Fibroblast of skin of left biceps (primary cell): ENCODE results near the gene TIMM17A.
"Not testable (repeated sequence)": the region's sequence is repeated elsewhere in the genome, so short reads cannot be mapped to it uniquely, and the experiment has no call there.

Experiments used
- DNase-seq, 2 experiments: peaks; one replicate each; pipeline ENCODE4 v3.0.0-alpha.2; 2013; ENCODE audit warnings: low read depth in 2 of 2

TIMM17A gene

DNA sequence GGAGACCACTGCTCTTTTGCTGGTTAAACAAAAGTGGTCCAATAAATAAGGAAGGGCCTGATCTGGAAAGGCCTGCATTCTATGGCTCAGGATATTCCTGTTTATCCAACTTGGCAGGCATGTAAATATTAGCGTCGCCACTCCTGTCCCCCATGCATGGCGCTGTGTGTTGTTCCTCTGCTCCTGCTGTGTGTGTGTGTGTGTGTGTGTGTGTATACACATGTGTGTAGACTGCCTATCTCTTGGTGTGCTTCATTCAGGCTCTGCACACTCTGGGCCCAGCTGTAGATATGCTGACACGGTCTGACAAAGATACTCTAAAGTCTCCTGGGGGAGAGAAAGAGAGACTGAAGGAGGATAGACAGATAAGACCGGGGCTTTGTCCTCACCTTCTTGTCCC is 15.7 kb upstream of the TIMM17A start:
- no peak for DNase-seq

DNA sequence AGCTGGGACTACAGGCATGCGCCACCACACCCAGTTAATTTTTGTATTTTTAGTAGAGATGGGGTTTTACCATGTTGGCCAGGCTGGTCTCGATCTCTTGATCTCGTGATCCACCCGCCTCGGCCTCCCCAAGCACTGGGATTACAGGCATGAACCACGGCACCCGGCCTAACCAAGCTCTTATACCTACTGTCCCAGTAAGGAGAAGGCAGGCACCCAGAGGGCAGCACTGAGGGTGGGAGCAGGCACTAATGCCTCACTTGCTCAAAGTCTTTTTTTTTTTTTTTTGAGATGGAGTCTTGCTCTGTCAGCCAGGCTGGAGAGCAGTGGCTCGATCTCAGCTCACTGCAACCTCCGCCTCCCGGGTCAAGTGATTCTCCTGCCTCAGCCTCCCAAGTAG is 15.0 kb upstream of the TIMM17A start:
- DNase-seq, result not testable (repeated sequence)

DNA sequence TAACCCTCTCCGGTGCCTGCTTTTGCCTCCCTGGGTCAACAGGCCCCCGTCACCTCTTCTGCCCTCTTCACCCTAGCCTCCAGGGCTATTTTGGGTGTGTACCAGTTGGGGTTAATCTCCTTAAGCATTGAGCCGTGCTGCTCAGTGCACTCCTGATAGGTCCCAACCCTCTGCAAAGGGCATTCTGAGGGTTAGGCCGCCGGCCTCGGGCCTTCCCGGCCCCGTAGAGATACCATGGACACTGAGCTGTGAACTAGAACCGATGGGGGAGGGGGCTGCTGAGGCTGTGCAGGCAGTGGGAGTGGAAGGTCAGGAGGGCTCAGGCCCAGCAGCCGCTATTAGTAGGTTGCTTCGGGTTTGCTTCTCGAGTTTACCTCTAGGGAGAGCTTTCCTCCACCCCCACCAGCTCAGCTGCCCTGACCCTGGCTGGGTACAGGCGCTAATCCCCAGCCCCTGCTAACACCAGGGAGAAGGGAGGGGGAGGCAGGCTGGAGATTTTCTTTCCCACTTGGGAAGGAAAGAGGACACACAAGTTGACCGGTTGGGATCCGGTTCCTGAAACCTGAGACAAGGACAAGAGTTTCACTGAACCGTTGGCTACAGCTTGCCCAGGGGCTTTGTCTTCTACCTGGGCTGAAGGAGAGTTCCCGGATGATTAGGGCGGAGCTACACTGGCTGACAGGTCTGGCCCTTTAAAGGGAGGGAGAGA is 13.7 kb upstream of the TIMM17A start:
- no peak for DNase-seq

DNA sequence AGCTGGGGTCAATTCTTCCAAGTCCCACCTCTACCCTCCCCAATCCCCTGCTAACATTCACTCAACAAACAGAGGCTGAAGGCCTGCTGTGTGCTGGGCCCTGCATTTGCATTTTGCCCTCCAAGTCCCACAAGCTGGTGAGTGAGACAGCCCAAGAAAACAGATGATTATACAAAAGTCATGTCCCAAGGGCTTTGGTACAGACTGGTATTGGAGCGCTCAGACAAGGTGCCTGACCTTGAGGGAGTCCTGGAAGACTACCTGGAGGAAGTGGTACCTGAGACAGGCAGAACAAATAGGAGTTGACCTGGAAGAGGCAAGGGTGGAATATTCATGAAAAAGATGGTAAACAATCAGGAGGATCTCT is 13.2 kb upstream of the TIMM17A start:
- no peak for DNase-seq

DNA sequence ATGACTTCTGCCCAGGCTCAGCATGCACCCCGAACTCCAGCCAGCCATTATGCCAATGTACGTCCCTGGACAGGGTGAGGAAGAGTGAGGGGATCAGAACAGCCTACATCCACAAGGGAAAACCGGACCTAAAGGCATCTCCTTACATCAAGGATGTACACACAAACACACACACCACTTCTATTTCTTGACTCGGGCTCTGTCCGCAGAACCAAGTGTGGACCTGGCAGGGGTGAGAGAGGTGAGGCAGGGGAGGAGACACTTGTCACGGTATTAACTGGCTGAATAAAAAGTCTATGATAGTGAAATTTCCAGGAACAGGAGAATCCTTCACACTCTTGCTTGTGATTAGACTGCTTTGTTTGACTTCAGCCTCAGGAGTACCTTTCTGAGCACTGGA is 11.3 kb upstream of the TIMM17A start:
- DNase-seq, result no peak

DNA sequence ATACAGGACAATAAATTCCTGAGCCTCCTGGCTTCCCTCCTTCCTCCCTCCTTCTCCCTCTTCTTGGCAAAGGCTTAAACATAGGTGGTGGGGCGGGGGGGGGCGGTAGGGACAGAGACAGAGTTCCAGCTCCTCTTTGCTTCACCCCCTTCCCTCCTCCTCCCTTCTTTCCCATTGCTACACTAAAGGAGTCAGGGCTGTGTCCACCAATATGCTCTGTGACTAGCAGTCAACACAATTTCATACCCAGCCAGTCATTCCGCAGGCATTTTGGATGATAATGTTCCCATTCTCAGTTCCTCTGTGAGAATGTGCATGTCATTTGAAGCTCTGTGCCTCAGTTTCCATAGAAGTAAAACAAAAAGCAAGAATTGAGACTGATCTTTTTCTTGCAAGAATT is 10.7 kb upstream of the TIMM17A start:
- DNase-seq, result no peak

DNA sequence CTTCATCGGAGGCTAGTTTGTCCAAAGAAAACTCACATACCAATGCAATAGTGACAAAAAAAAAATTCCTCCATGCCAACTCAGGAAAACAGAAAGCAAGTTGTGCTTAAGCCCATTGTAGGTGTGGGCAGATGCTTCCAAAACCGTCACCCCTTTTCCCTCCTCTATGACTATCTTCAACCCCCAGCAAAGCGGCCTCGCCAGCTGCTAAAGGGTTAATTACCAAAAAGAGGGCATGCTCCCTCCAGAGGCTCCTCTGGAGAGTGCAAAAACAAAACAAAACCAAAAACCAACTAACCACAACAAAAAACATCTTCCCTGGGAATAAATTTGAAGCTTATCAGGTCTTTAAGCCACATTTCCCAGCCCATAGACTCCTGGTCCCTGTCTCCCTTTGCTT is 10.1 kb upstream of the TIMM17A start:
- DNase-seq, result no peak

DNA sequence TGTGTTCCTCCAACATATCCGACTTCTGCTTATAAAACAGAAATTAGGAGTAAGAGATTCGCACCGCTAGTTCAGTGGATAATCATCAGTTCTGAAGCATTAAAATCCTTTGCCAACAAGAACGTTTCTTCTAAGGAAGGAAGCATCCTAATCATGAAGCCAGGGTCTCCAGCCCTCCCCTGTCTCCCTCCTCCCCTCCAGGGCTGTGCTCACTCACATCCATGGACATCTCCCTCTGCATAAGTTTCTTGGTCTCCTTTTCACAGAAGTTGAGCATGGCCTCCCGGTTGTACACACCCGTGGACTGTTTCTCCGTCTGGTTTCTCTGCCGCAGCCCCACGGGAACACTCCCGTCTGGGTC is 9.5 kb upstream of the TIMM17A start:
- no peak for DNase-seq

DNA sequence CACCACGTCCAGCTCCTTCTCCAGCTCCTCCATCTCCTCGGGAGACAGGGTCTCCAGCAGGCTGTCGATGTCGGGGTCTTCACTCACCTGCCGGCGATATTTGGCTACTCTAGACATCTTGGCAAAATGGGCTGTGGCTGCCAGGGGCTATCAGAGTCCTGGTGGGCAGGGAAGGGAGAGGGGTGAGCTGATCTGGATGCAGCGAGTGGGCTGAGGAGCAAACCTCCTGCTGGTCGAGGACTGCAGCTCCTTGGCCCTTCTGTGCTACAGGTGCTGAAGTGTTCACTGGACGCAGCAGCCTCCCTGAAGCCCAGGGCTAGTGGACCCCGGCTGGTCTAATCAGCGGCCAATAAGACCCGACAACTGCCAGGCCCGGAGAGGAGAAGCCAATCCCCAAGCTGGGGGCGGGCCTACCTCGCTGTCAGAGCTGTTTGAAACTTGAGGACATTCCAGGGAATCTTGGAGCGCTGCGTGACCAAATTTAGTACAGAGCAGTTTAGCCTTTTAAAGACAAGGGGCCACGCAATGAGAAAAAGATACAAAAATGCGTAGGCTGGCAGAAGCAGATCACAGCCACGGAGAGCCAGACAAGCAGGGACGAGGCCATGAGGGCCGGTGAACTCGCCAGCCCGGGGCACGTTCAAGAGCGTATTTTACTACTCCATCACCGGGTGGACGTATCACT is 8.9 kb upstream of the TIMM17A start, which contains the start of gene LMOD1:
Gene LMOD1 (minus strand): TSS at position 325 of the 685 bp plus-strand sequence. CDS start 208 bp downstream, at position 117.
- DNase-seq, result peak; percentile 85 to 87

DNA sequence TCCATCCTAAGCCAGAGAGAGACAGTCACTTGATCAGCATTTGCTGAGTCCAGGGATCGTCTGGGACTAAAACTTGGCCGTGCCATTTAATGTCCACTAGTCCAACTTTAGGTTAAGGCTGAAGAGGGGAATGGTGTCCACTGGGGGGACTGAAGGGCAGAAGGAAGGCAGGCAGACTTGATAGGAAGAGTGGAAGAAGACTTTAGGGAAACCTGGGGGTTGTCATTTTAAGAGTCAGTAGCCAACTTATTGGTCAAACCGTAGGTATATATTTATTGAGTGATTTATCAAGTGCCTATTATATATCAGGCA is 7.7 kb upstream of the TIMM17A start:
- DNase-seq, result no peak

DNA sequence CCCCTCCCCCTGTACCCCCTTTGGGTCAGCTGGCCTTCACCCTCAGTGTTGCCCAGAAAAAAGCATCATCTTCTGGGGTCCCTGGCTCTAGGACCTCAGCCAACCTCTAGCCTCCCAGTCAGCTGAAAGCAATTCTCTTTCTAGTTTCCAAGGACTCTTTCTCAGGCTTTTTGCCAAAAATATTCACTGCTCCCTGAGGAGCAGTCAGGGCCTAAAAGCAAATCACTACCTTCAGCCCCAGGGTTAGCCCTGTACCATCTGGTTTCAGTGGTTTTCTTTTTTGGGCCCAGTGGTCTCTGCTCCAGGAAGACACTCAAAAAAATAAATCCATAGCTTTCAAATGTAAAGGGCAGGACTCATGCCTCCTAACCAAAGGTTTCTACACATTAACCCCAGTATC is 5.8 kb upstream of the TIMM17A start:
- no peak for DNase-seq

DNA sequence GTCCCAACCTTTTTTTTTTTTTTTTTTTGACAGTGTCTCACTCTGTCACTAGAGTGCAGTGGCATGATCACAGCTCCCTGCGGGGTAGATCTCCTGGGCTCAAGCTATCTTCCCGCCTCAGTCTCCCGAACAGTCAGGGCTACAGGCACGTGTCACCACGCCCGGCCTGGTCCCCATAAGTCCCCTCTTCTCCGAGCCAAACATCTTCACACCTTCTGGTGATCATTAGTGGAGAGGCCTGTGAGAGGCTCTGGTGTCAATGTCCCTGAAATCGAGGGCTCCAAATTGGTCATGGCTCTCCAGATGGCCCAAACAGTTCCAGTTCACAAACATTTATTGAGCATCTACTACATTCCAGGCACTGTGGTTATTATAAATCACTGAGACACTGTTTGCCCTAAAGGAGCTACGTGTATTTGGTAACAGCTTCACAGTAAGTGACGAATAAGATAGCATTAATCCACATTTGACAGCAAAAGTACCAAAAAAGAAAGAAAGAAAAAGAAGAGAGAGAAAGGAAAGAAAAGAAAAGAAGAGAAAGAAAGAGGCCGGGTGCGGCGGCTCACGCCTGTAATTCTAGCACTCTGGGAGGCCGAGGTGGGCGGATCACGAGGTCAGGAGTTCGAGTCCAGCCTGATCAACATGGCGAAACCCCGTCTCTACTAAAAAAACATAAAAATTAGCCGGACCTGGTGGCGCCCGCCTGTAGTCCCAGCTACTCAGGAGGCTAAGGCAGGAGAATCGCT is 867 bp upstream of the TIMM17A start:
- no peak for DNase-seq

DNA sequence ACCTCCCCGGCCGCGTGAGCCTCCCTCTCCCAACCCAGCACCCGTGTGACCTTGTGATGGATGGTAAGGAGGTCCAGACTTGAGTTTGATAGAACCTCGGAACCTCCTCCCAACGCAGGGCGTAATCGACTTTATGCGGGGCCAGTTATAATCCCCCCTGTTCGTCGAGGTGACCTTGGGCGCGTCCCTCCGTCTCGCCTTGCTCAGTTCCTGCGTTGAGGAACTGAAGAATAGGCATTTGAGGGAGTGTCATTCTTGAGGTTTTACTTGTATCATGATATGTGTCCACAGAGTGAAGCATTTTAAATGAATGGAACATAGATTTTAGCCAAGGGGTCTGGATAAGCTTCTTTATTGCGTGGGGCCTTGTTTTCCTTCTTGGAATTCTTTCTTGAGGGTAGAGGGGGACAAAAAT is 433 bp downstream of the TIMM17A start:
- no peak for DNase-seq

DNA sequence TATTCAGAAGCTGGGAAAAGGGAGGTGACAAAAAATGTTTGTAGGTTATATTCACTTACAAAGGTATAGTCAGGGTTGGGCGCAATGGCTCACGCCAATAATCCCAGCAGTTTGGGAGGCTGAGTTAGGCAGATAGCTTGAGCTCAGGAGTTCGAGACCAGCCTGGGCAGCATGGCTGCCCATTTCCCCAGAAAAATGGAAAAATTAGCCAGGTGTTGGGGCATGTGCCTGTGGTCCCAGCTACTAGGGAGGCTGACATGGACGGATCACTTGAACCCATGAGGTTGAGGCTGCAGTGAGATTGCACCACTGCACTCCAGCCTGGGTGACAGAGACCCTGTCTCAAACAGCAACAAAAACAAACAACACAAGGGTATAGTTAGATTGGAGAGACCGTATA is 3.0 kb downstream of the TIMM17A start:
- DNase-seq, result no peak

DNA sequence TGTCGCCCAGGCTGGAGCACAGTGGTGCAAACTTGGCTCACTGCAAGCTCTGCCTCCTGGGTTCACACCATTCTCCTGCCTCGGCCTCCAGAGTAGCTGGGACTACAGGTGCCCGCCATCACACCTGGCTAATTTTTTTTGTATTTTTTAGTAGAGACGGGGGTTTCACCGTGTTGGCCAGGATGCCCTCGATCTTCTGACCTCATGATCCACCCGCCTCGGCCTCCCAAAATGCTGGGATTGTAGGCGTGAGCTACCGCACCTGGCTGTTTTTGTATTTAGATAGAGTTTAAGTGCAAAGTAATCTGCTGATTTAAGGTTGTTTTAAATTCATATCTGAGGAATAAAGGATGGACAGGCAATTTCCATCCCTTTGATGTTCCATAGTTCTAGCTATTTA is 7.1 kb downstream of the TIMM17A start:
- DNase-seq, result not testable (repeated sequence)

DNA sequence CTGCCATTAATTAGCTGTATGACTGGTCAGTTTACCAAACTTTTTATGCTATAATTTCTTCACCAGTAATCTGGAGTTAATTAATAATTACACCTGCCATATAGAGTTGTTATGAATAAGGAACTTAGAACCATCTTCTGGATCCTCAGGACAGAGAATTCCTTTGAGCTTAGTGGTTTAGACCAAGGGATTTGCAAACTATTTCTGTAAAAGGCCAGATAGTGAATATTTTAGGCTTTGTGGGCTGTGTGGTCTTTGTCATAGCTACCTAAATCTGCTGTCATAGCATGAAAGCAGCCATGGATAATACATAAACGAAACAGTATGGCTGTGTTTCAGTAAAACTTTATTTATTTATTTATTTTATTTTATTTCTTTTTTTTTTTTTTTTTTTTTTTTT is 9.0 kb downstream of the TIMM17A start:
- no peak for DNase-seq

DNA sequence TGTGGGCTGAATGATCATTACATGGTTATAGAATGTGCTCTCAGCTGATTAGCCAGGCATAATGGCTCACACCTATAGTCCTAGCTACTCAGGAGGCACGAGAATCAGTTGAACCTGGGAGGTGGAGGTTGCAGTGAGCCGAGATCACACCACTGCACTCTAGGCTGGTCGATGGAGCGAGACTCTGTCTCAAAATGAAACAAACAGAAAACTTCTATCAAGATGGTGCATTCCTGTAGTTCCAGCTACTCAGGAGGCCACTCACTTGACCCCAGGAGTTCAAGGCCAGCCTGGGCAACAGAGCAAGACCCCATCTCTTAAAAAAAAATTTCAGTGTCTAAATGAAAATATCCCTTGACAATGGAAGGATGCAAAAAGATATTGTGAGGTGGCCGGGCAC is 10.9 kb downstream of the TIMM17A start:
- no peak for DNase-seq

DNA sequence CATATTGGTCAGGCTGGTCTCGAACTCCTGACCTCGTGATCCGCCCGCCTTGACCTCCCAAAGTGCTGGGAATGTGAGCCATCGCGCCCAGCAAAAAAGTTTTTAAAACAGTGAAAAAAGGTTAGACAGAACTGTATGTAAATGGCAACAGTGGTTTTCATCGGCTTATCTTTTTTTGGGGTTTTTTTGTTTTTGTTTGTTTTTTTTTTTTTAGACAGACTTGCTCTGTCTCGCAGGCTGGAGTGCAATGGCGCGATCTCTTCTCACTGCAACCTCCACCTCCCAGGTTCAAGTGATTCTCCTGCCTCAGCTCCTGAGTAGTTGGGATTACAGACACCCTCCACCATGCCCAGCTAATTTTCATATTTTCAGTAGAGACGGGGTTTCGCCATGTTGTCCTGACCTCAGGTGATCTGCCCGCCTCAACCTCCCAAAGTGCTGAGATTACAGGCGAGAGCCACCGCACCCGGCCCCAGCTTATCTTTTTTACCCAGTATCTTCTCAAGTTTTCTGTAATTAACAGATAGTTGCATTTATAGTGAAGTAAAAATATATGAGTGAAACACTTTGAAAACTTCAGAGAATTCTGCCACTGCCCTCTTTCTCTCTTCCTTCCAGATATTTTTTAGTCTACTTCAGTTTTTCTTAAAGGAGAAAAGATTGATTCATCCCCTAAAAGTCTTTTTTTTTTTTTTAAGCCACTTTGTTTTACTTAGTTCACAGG is 13.1 kb downstream of the TIMM17A start:
- DNase-seq, result no peak

DNA sequence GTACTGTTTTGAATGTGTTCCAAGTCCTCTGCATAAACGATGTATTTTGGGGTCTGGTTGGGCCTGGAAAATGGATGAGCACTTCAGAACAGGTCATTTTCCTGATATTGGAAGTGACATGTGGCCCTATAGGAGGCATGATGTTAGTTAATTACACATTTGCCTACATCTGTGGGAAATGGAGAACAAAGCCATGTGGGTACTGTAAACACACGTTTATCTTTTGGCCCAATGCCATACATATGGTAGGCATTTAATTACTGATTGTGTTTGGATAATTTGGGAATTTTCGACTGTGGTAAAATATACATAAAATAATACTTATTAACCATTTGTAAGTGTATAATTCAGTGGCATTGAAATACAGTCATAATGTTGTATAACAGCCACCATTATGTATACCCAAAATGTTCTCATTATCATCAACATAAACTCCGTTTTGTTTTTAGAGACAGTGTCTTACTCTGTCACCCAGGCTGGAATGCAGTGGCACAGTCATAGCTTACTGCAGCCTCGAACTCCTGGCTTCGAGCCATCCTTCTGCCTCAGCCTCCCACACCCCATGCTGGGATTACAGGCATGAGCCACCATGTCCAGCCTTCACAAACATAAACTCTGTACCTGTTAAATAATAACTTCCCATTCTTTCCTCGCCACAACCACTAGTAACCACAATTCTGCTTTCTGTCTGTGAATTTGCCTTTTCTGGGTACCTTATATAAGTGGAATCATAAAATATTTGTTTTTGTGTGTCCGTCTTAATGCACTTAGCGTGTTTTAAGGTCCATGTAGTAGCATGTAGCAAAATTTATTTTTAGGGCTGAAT is 15.2 kb downstream of the TIMM17A start:
- DNase-seq, result no peak

DNA sequence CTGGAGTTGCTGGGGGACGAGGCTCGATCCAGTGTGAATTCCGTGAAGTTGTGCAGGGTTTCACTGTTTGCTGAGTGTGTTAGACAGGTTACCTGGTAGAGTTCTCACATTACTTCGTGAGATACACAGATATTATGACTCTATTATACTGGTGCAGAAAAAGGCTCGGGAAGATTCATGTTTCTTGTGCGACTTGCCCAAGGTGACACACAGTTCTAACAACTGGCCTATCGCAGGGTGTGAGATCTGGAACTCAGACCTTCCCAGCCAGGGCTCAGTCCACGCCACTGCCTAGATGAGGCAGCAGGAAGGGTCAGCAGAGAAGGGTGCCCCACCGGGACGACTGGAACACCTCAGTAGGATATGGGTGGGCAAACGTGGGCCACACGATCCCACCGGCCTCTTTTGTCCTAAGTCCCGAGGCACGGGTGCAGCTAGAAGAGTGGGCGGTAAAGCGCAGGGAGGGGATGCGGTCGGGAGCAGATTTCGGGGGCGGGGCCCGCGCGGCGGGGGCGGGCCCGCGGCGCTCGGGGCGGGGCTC is 26.8 kb downstream of the TIMM17A start:
- no peak for DNase-seq

DNA sequence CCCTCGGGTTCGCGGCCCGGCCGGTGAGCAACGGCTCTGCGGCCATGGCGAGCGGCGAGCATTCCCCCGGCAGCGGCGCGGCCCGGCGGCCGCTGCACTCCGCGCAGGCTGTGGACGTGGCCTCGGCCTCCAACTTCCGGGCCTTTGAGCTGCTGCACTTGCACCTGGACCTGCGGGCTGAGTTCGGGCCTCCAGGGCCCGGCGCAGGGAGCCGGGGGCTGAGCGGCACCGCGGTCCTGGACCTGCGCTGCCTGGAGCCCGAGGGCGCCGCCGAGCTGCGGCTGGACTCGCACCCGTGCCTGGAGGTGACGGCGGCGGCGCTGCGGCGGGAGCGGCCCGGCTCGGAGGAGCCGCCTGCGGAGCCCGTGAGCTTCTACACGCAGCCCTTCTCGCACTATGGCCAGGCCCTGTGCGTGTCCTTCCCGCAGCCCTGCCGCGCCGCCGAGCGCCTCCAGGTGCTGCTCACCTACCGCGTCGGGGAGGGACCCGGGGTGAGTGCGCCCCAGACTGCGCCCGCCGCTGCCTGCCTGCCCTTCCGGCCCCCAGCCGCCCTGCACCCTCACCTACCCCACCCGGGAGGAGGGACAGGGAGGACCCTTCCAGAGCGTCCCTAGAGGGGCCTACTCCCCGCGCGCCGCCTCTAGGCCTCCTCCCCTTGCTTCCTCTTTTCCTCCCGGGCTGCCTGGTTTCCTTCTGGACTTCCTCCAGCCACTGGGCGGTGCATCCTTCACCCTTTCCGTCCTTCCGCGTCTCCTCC is 27.5 kb downstream of the TIMM17A start, which contains the start of gene RNPEP:
Gene RNPEP (plus strand): TSS at position 26 of the 757 bp plus-strand sequence. CDS start 19 bp downstream, at position 45.
- DNase-seq, result no peak
